Right ventricle myocardium superior (tissue), 1 donor: Measurements from ENCODE around the gene RFTN1. TPM values are rescaled to one million over a fixed set of nuclear protein-coding genes. Genes with fewer than 3 reads are reported as not detected.

ENCODE experiments used
- ATAC-seq: fragments of 200-7000 bp; cut with Tn5 transposase; one replicate; pipeline ENCODE4 v1.9.1; 2020; ENCODE audit warnings: mild to moderate bottlenecking; ENCODE audit not compliant: poor library complexity
- DNase-seq: peaks from one replicate; pipeline ENCODE4 v3.0.0-alpha.2; 2020
- intact Hi-C: fragments of 100-400 bp; cut with DNase I; formaldehyde crosslinking; loops from one replicate; pipeline ENCODE4 v1.11.2; 2022
- total RNA-seq: library from RNA; stranded (reverse); fragmentation: NEBNext Ultra II Directional; extraction: Animal tissue kit (Norgen Biotek cat#: 25700); gene quantifications from one replicate; pipeline ENCODE4 v1.2.1, GENCODE V29; 2021
- donor health status: DM: no; HTN: yes; CAD: no; lungs with severe emphysema.

The RFTN1 gene
- total RNA-seq, 1 donor from 2014 or later, result 25.8 TPM

DNA sequence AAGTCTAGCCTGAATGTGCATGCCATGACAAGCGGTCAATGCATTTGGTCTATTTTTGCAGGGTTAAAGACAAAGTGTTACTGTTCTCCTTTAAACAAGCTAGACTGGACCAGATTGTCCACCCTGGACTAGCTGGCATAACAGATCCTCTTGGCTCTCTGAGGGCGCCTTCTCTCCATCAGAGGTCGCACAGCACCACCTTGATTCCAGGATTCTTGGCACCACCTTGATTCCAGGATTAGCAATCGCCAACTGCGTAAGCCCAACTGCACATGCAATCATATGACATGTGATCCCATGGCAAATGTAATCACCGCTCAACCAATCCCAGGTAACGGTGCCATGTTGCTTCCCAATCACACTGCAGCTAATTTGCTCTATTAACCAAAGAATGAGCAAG, 149.9 kb downstream of the RFTN1 start:
- DNase-seq (no peak), ATAC-seq (no peak)
- intact Hi-C loops, result no loop called here

DNA sequence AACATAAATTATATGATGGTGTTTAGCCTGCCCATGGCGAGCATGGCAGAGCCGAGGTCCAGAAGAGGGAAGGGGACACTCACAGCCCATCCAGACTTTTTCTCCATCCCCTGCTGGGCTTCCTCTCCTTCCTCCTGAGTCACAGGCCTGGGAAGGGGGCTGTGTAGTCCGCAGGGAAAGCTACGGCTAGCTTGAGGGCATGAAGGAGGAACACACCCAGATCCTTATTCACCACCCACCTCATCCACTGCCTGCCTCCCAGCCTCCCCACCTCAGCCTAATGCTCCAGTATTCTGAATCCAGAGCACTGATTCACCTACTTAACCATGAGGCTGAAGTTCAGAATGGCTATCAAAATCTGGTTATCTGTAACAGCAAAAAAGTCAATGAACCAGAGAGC, 150.7 kb downstream of the RFTN1 start:
- intact Hi-C loops, result no loop called here
- DNase-seq (no peak), ATAC-seq (no peak)

DNA sequence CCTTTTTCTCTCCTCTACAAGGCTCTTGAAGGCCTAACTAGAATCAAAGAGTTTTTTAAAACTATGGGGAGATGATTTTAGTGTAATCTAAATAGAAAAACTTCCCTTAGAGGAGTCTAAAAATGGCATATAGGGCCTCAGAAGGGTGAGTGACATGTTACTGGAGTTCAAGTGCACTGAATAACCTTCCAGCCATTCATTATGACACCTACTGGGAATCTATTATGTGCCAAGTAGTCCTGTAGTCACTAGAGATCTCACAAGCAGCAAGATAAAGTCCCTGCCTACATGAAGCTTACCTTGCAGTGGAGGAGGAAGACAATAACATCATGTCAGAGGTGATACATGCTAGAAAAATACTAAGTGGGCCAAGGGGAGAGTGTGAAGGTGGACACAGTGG, 152.4 kb downstream of the RFTN1 start:
- intact Hi-C loops, result no loop called here
- peak; percentile 70 for ATAC-seq
- DNase-seq, result no peak

DNA sequence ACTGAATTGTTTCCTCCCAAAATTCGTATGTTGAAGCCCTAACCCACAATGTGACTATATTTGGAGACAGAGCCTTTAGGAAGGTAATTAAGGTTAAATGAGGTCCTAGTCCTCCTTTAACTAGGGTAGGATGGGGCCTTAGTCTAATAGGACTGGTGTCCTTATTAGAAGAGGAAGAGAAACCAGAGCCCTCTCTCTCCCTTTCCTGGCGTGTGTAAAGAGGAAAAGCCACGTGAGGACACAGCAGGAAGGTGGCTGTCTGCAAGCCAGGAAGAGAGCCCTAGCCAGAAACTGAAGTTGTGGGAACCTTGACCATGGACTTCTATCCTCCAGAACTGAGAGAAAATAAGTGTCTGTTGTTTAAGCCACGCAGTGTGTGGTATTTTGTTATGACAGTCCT, 154.2 kb downstream of the RFTN1 start:
- intact Hi-C loops, result no loop called here
- DNase-seq (no peak), ATAC-seq (peak; percentile 37)

DNA sequence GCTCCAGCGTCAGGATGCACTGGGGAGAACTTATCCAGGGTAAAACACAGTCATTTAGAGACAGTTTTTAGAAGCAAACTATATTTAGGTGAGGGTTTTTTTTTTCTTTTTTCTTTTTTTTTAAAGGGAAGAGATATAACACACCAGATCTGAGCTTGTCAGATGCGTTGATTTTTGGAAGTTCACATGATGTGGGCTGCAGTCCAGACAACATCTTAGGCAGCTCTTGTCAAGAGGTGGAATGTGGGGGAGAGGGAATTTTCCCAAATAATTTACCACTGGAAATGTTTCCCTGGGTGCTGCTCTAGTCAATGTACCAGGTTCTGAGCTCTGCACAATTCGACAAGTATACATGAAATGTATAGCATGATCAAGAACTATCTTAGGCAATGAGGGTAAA, 155.2 kb downstream of the RFTN1 start:
- DNase-seq, result no peak
- ATAC-seq, result no peak
- intact Hi-C loops, result no loop called here

DNA sequence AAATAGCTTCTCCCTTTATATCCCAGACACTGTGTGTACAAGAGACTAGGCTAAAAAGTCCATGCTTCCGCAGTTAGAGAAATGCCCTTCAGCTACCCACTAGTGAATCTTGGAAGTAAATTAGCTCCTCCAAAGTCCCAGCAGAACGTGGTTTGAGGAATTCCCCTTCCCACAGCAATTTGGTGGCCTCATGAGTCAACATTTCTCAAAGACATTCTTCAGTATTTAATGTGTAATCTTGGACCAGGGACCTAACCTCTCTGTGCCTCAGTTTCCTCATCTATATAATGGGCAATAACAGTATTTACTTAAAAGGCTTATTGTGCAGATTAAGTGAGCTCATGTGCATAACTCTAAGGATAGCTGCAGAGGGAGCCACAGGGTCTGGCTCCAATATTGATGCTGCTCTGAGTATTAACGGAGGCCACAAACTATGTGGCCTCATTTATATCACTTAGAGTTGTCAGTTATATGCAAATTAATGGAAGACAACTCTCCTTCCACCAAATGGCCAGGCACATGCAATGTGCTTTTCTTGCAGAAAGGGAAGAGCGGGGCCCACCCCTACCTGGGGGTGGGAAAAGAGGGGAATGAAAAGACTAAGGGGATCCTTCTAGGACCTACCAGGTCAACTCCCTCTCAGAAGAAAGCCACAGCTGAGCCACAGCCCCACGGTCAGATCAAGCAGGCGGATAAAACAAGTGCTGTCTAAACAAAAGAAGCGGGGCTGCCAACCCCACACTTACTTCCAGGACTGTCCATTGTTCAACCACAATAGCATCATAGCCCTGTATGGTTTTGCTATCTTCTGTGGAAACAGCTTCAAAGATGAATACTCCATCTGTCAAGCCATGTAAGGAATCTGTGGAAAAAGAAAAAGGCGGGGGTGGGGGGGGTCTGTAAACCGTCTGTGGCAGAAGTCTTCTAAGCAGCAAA, 156.0 kb downstream of the RFTN1 start:
- DNase-seq (no peak), ATAC-seq (peak; percentile 23)
- intact Hi-C loops, result no loop called here

DNA sequence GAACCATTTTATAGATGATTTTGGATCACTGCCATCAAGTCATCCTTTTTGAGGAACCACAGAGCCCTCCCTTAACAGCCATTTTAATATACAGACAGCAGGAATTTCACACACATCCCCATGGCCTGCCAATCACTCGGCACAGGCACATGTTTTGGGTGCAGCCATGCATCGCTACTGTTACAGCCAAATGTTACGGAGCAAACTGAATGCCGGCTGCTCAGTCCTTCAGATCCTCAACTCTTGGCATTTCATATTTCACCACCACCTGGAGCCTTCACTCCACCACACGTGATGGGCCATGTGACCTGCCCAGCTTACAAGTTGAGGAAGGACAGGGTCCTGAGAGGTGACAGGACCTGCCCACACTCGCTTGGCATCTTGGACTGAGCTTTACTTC, 157.7 kb downstream of the RFTN1 start:
- intact Hi-C loops, result no loop called here
- ATAC-seq, result no peak
- DNase-seq, result no peak

DNA sequence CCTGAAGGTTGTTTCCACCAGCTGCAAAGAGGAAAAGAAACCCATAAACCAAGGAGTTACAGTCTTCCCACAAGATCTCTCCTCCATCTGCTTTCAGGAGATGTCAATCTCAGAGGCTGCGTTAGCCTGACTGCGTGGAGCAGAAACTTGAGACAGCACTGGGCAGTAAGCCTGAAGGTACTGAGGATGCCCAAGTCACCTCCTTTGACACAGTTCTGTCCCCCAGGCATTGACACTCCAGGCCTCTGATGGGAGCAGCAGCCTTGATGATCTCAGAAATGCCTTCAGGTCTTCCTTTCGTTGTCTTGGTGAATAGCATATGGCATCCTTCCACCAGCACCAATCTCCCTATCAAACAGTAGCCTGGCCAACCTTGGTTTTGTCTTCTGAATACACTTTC, 159.2 kb downstream of the RFTN1 start:
- ATAC-seq, result no peak
- intact Hi-C loops, result no loop called here
- DNase-seq, result no peak

DNA sequence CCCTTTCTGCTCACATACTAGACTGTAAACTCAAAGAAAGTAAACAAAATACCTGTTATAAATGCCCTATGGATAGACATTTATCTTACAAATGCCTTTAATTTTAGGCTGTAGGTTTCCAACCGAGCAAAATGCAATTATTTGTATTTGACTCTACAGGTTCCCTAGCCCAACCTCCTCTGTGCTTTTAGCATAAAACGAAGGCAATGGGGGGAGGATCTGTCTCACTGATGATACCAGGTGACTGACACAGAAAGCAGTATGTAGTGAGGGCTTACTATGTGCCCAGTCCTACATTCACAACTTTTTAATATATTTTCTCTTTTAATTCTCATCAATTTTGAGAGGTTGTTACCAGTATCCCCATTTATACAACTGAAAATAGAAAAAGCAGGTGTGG, 161.1 kb downstream of the RFTN1 start:
- intact Hi-C loops, result no loop called here
- DNase-seq (no peak), ATAC-seq (no peak)

DNA sequence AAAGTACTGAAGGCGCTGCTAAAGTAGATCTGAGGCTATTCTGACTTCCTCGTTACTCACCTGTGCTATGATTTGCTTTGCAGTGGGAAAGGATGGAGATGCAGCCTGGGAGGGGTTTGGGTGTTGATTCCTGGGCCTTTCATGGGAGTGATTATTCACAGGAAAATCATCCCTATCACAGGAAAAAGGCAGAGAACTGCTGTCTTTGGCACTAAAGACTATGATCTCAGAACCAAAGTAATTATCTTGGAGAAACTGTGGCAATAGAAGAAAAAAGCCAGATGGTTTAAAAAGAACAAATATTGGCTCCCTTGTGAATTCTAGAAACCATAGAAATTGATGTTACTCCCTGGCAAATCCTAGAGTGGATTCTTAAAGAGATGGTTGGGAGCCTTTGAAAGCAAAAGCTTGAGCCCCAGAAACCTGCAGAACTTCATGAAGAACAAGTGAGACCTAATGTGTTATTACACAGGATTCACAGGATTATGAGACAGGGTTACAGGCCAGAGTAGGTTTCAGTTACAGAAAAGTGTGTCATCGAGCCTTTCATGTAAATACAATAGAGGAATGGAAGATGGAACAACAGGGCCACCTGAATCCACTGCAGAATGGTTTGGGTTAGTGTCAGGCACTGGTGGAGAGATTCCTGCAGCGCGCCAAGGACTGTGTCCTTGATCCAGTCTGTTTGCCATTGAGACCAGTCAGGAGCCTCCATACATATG, 162.7 kb downstream of the RFTN1 start:
- DNase-seq, result no peak
- ATAC-seq, result peak; percentile 21
- intact Hi-C loops, result no loop called here

DNA sequence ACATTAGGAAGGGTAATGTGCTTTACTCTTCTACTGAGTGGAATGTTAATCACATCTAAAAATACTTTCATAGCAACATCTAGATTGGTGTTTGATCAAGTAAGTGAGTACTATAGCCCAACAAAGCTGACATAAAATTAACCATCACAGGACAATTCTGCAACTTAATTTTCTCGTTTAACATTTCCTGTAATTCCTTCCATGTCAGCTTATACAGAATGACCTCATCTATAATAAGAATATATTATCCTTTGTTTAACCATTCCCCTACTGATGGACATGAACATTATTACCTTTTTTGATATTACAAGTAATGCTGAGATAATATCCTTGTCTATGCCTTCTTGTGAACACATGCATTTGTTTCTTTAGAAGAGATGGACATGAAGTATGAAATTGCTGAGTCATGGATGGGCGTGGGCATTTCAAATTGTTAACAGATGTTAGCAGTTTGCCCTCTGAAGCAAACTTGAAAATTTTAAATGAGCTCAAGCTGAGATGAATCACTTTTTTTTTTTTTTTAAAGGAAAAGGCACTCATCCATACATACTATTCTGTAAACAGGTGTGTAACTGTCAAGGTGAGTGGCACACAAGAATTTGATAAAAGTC, 163.4 kb downstream of the RFTN1 start:
- no peak for ATAC-seq
- no peak for DNase-seq
- intact Hi-C loops, result no loop called here

DNA sequence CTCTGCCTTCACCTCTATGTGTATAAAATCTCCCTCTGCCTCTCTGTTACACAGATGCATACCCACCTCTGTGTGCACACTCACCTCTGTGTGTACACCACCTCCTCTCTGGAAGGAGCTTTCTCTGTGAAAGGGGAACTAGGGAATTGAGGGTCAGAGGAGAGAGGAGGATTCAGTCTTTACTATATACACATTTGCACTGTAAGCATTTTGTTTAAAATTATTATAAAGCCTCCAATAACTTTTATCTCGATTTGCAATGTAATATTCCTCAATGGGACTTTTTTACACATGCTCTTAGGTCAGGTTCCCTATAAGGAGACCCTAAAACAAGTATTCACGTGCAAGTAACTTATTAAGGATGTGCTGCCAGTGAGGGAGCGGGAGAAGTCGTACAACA, 166.0 kb downstream of the RFTN1 start:
- ATAC-seq (no peak), DNase-seq (no peak)
- intact Hi-C loops, result no loop called here

DNA sequence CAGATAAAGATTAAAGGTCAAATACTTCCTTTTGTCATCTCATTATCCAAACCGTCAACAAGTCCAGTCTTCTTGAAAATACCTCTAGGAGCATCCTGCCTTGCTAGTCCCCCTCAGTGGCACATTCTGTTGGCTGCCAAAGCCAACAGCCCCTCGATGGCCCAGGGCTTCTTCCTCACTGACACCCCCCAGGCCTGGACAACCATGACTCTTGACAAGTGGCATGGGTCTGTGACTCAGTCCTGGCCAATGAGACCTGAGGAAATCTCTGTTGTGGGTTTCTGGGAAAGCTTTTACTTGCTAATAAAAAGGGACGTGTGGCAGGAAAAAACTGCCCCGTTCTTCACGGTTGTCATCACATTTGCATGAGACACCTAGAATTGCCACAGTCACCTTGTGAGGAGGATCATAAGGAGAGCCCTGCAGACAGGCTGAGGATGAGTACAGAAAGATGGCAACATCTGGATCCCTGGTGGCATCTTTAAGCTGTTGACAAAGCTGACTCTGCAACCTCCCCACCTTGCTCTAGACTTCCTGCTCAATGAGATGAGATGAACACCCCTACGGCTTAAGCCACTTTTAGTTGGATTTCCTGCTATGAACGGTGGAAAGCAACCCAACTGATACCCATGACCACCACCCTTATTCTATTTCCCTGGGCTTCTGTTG, 167.0 kb downstream of the RFTN1 start:
- intact Hi-C loops, result no loop called here
- DNase-seq, result no peak
- ATAC-seq, result no peak

DNA sequence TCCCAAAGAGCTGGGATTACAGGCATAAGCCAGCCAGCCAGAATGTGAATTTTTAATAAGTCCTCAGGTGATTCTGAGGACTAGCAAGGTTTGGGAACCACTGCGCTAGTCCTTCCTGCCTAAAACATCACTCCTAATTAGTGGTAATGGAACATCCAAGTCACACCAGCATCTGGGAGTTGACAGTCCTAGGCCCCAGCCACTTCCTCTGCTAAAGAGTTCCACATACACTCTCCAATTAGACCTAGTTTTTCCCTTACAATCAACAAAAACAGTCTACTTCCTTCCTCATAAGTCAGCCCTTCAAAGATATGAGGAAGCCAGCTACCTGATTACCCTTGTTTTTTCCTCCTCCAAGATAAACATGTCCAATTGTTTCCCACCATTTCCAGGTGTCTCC, 170.4 kb downstream of the RFTN1 start:
- ATAC-seq (no peak), DNase-seq (no peak)
- intact Hi-C loops, result no loop called here

DNA sequence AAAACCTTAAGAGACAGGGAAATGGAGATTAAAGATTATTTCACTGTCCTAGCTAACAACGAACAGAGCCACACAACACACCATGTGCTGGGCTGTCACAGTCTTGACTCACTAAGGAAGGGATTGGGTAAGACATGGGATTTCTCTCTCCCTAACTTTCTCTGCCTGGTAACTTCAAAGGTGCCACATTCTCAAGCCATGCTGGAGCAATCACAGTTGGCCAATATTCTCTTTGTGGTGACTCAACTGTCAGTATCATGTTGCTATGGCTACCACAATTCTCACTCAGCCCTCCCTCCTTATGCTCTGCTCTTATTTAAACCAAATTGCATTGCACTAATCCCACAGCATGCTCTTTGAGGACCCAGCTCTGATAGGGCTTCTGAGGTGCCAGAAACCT, 174.5 kb downstream of the RFTN1 start:
- ATAC-seq (peak; percentile 57), DNase-seq (no peak)
- intact Hi-C loops, result no loop called here

DNA sequence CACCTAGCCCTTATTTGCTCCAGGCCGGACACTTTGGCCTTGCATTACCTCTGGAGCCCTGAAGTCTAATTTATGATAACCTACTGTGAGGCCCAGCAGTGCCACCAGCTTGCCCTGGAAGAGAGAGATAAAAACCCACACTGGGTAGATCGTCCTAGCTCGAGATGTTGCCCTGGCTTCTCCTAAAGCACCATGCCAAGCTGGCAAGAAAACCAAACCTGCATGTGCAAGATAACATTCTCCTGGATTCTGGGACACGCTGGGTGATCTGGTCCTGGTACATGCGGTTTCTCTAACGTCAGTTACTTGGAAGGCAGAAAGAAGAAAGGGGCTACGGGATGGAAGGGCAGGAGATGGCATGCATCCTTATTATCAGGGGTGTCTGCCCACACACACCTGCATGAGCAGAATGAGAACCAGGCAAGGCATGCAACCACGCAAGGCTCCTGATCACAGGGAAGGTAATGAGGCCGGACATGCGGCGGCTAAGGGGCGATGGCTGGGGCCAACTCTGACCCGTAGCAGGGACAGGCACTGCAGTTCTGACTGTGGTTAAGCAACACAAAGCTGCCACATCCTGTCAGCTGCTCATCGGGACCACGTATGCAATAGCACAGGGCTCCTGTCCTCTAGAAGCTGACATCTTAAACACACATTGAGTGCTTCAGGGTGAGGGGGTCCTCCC, 175.5 kb downstream of the RFTN1 start:
- peak; percentile 55 for DNase-seq
- ATAC-seq, result peak; percentile 44
- intact Hi-C loops, result no loop called here

DNA sequence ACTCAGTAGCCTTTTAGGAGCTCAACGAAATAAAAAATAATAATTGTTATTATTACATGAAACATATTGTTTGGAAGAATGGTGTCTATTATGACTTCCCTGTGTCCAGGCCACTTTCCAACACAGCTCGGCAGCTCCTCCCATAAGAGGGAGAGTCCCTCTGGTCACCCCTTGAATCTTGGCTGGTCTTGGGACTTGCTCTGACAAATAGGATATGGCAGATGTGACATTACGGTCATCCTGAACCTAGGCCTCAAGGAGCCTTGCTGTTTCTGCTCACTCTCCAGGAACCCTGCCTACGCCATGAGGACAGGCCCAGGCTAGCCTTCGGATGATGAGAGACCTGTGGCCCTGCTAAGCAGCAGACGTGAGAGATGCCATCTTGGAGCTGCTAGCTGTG, 176.7 kb downstream of the RFTN1 start:
- ATAC-seq (no peak), DNase-seq (no peak)
- intact Hi-C loops, result no loop called here

DNA sequence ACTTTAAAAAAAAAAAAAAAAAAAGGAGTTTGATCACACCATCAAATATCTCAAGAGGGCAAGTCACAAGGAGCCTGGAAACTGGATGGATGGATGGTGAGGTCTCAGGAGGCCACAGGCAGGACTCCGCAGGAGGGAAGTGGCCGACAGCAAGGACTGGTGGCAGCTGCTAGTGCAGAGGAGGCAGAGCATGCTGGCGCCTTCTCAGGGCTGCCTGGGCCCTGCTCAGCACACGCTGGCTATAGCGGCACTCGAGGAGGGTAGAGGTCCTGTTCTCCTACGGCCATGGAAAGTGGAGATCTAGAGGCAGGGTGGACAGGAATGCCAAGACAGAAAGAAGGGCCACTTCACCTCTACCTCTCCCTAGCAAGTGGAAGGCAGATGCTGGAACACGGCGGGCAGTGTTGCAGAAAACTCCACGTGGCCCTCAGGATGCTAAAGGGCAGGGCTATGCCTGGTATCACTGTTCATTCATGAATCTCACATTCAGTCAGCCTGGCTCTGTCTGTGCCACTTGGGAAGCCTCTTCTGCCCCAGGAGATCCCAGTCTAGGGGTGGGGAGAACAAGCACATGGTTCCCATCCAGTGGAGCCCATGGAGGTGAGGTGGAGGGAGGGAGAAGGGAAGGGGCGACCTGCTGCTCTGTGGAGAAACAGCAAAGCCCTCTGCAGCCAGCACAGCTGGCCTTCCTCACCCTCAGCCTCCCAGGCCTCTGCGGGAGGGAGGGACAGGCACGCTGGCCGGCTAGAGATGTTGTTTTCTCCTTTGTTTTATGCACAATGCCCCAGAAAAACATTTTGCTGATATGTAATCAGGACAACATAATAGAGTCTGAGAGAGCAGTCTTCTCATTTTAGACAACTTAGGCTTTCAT, 177.5 kb downstream of the RFTN1 start:
- no peak for DNase-seq
- intact Hi-C loops, result no loop called here
- no peak for ATAC-seq
